Hepatocyte (in vitro differentiated cells): ENCODE results near the gene RNF208. TPM values are rescaled to one million over a fixed set of nuclear protein-coding genes. Genes with fewer than 3 reads are reported as not detected.

Experiments used
- DNase-seq: peaks from one replicate; pipeline ENCODE4 v3.0.0-alpha.2; 2016; ENCODE audit warnings: low spot score
- H2AFZ ChIP-seq: fragments of 200-600 bp; sonication (generic); 2 replicates; pipeline ENCODE4 v1.6.0; 2016; ENCODE audit warnings: antibody characterized with exemption, mild to moderate bottlenecking
- H3K27ac ChIP-seq: fragments of 200-600 bp; sonication (generic); 2 replicates; pipeline ENCODE4 v1.5.1; 2016; ENCODE audit warnings: mild to moderate bottlenecking
- H3K27me3 ChIP-seq: fragments of 200-600 bp; sonication (generic); 2 replicates; pipeline ENCODE4 v1.6.1; 2016
- H3K36me3 ChIP-seq: fragments of 200-600 bp; sonication (generic); replicated peaks from 2 replicates; pipeline ENCODE4 v1.5.1; 2016; ENCODE audit warnings: low read depth; ENCODE audit not compliant: insufficient read depth
- H3K4me1 ChIP-seq: fragments of 200-600 bp; sonication (generic); 2 replicates; pipeline ENCODE4 v1.5.1; 2016; ENCODE audit warnings: mild to moderate bottlenecking, moderate library complexity; ENCODE audit not compliant: insufficient read depth
- H3K4me2 ChIP-seq: fragments of 200-600 bp; sonication (generic); 2 replicates; pipeline ENCODE4 v1.6.0; 2016
- H3K4me3 ChIP-seq: fragments of 200-600 bp; sonication (generic); 2 replicates; pipeline ENCODE4 v1.5.1; 2016; ENCODE audit warnings: mild to moderate bottlenecking
- H3K79me2 ChIP-seq: fragments of 200-600 bp; sonication (generic); 2 replicates; pipeline ENCODE4 v1.6.0; 2017; ENCODE audit warnings: mild to moderate bottlenecking
- H3K9me2 ChIP-seq: fragments of 200-600 bp; sonication (generic); replicated peaks from 2 replicates; pipeline ENCODE4 v1.6.0; 2017; ENCODE audit warnings: mild to moderate bottlenecking; ENCODE audit not compliant: insufficient read depth
- H3K9me3 ChIP-seq: fragments of 200-600 bp; sonication (generic); 2 replicates; pipeline ENCODE4 v1.5.1; 2016; ENCODE audit warnings: low read depth, mild to moderate bottlenecking
- H4K20me1 ChIP-seq: fragments of 200-600 bp; sonication (generic); 2 replicates; pipeline ENCODE4 v1.6.0; 2016; ENCODE audit warnings: mild to moderate bottlenecking; ENCODE audit not compliant: insufficient read depth, poor library complexity, severe bottlenecking
- CTCF ChIP-seq: fragments of 200-600 bp; sonication (generic); IDR thresholded peaks from 2 replicates; pipeline ENCODE4 v1.5.1; 2016; ENCODE audit warnings: antibody characterized with exemption, mild to moderate bottlenecking; ENCODE audit not compliant: poor library complexity
- EZH2 ChIP-seq: fragments of 200-600 bp; sonication (generic); IDR thresholded peaks from 2 replicates; pipeline ENCODE4 v1.6.1; 2016; ENCODE audit warnings: antibody characterized with exemption, mild to moderate bottlenecking, borderline replicate concordance
- EZH2phosphoT487 ChIP-seq: fragments of 200-600 bp; sonication (generic); IDR thresholded peaks from one replicate; pipeline ENCODE4 v1.6.1; 2018; ENCODE audit warnings: antibody characterized with exemption, mild to moderate bottlenecking, low read depth, moderate library complexity; ENCODE audit not compliant: unreplicated experiment, severe bottlenecking
- WGBS: methylation state at CpG from one replicate; pipeline ENCODE4 v1.1.6; 2016; ENCODE audit warnings: low lambda C conversion rate; ENCODE audit errors: missing lambda C conversion rate; 5-methylcytosine and 5-hydroxymethylcytosine counted together
- polyA plus RNA-seq: library from polyadenylated mRNA; unstranded; fragments of >200 nt; fragmentation: Nextera tagmentation; extraction: Ambion mirVana; gene quantifications from 2 replicates; pipeline ENCODE4 v1.2.1, GENCODE V29; 2016
- total RNA-seq: library from RNA; depleted of rRNA; stranded (reverse); fragments of >200 nt; gene quantifications from 2 replicates; pipeline ENCODE4 v1.2.3, GENCODE V29; 2014

The RNF208 gene
- total and polyA plus RNA-seq, 2 experiments from 2014 or later = 1.6 to 3.3 TPM

DNA sequence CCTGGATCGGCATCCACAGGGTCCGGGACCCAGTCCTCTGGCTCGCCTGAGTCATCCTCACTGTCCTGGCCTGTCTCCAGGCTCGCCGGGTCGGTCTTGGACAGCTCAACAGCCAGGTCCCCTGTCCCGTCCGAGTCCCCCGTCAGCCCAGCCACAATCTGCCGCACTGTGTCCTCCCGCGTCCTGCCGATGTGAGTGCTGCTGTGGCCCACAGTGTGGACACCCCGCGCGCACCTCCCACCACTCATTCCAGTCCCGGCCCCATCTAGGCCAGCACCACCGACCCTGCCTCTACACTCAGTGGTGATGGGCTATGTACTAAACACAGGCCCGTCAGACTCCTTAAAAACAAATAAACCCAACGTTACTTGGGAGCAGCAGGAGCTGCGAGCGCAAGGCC, 40.4 kb downstream of the RNF208 start:
- no peak for TF ChIP-seq EZH2
- TF ChIP-seq EZH2phosphoT487 = no peak
- no peak for TF ChIP-seq CTCF
- Histone ChIP-seq H3K36me3 (no peaks in the 10 kb centered on the region), H3K27me3 (no peaks in the 10 kb centered on the region), H3K4me3 (no peak overlapping the region), H3K79me2 (peaks cover 3% of the 10 kb centered on the region), H3K9me3 (no peaks in the 10 kb centered on the region), H3K4me2 (no peak overlapping the region), H4K20me1 (no peaks in the 10 kb centered on the region), H3K4me1 (no peaks in the 10 kb centered on the region), H3K9me2 (no peaks in the 10 kb centered on the region), H2AFZ (no peak overlapping the region), H3K27ac (no peak overlapping the region)
- WGBS = 92% methylated on average over 22 of the region's 22 CpGs
- DNase-seq = no peak

GRCh38 chr9:137180491-137180890, 41.5 kb downstream of the RNF208 start:
- no peak overlapping the region for H3K4me2 ChIP-seq
- no peak for DNase-seq
- H3K27me3 ChIP-seq = no peaks in the 10 kb centered on the region
- no peaks in the 10 kb centered on the region for H3K4me1 ChIP-seq
- H3K9me3 ChIP-seq = no peaks in the 10 kb centered on the region
- no peaks in the 10 kb centered on the region for H4K20me1 ChIP-seq
- H3K36me3 ChIP-seq = no peaks in the 10 kb centered on the region
- no peak overlapping the region for H3K27ac ChIP-seq
- 97% methylated on average over 19 of the region's 20 CpGs for WGBS
- no peak overlapping the region for H3K4me3 ChIP-seq
- H3K79me2 ChIP-seq = no peaks in the 10 kb centered on the region
- TF ChIP-seq EZH2 = no peak
- no peak for TF ChIP-seq CTCF
- no peak for TF ChIP-seq EZH2phosphoT487
- H3K9me2 ChIP-seq = no peaks in the 10 kb centered on the region
- H2AFZ ChIP-seq = no peak overlapping the region

GRCh38 chr9:137179761-137180160, 42.3 kb downstream of the RNF208 start:
- H3K9me3 ChIP-seq = no peaks in the 10 kb centered on the region
- H3K9me2 ChIP-seq = no peaks in the 10 kb centered on the region
- H3K27ac ChIP-seq = no peak overlapping the region
- H3K4me3 ChIP-seq = no peak overlapping the region
- DNase-seq = no peak
- 96% methylated on average over 14 of the region's 17 CpGs for WGBS
- H3K4me2 ChIP-seq = no peak overlapping the region
- H4K20me1 ChIP-seq = no peaks in the 10 kb centered on the region
- no peaks in the 10 kb centered on the region for H3K36me3 ChIP-seq
- no peak overlapping the region for H2AFZ ChIP-seq
- TF ChIP-seq EZH2 (no peak), CTCF (no peak), EZH2phosphoT487 (no peak)
- H3K79me2 ChIP-seq = no peaks in the 10 kb centered on the region
- no peaks in the 10 kb centered on the region for H3K27me3 ChIP-seq
- no peaks in the 10 kb centered on the region for H3K4me1 ChIP-seq
